Breast epithelium (tissue), 4 donors: ENCODE measurements around the gene RPRML. TPM values are rescaled to one million over a fixed set of nuclear protein-coding genes. Genes with fewer than 3 reads are reported as not detected.
"Not testable (repeated sequence)": the region's sequence is repeated elsewhere in the genome, so short reads cannot be mapped to it uniquely, and the experiment has no call there.

Source experiments
- DNase-seq, 2 donors: peaks; one replicate each; pipeline ENCODE4 v3.0.0-alpha.2; 2019; ENCODE audit warnings: low spot score in 2 of 2
- H3K27ac ChIP-seq, 2 donors: fragments of 200-600 bp; sonication (generic) in 1 of 2; one replicate each; pipeline ENCODE4 v1.5.1; 2016 to 2019; ENCODE audit warnings: mild to moderate bottlenecking in 1 of 2
- H3K27me3 ChIP-seq, 2 donors: fragments of 200-600 bp; sonication (generic) in 1 of 2; one replicate each; pipeline versions ENCODE4 v1.5.1 to v1.6.0; 2017 to 2019; ENCODE audit warnings: control low read depth in 1 of 2, mild to moderate bottlenecking in 1 of 2
- H3K36me3 ChIP-seq: fragments of 200-600 bp; one replicate; pipeline ENCODE4 v1.5.1; 2019
- H3K4me1 ChIP-seq, 2 donors: fragments of 200-600 bp; sonication (generic); one replicate each; pipeline ENCODE4 v1.5.1; 2016 to 2019; ENCODE audit warnings: control low read depth in 1 of 2
- H3K4me3 ChIP-seq, 3 donors: fragments of 200-600 bp; sonication (generic); 1 replicate in 2 of 3; 2 replicates in 1 of 3; pipeline ENCODE4 v1.5.1; 2016 to 2019; ENCODE audit warnings: mild to moderate bottlenecking in 3 of 3, moderate library complexity in 2 of 3
- H3K9me3 ChIP-seq, 2 donors: fragments of 200-600 bp; sonication (generic) in 1 of 2; one replicate each; pipeline ENCODE4 v1.5.1; 2016 to 2019; ENCODE audit warnings: control low read depth in 1 of 2
- CTCF ChIP-seq, 3 donors: fragments of 450-650 bp; IDR thresholded peaks; one replicate each; pipeline ENCODE4 v1.5.1; 2016 to 2017; ENCODE audit warnings: antibody characterized with exemption in 3 of 3, mild to moderate bottlenecking in 3 of 3, moderate library complexity in 3 of 3
- POLR2A ChIP-seq: fragments of 450-650 bp; IDR thresholded peaks from one replicate; pipeline ENCODE4 v1.6.1; 2016; ENCODE audit warnings: antibody characterized with exemption, mild to moderate bottlenecking, moderate library complexity
- POLR2AphosphoS5 ChIP-seq, 3 donors: sonication (generic); formaldehyde crosslinking; IDR thresholded peaks; one replicate each; pipeline ENCODE4 v1.6.1; 2017; ENCODE audit warnings: antibody characterized with exemption in 3 of 3
- intact Hi-C: fragments of 100-400 bp; cut with DNase I; formaldehyde crosslinking; loops from one replicate; pipeline ENCODE4 v1.15.1; 2023; ENCODE audit warnings: low total_unique reads
- total RNA-seq, 3 donors: library from RNA; depleted of rRNA; stranded (reverse); fragments of >200 nt; gene quantifications; one replicate each; pipeline ENCODE4 v1.1.0, GENCODE V29; 2016

Gene RPRML
- total RNA-seq, 3 donors from 2014 or later: 0.66 TPM; not detected in 2

GRCh38 chr17:46962374-46962790 lies 16.7 kb downstream of the RPRML start:
- no peak overlapping the region for H3K27ac ChIP-seq
- DNase-seq: no peak
- no peaks in the 10 kb centered on the region for H3K4me1 ChIP-seq
- H3K36me3 ChIP-seq: no peaks in the 10 kb centered on the region
- TF ChIP-seq CTCF (IDR thresholded peaks at IDR 0.05) (no peak), POLR2AphosphoS5 (IDR thresholded peaks at IDR 0.05) (no peak), POLR2A (no peak)
- no peaks in the 10 kb centered on the region for H3K27me3 ChIP-seq
- no peaks in the 10 kb centered on the region for H3K9me3 ChIP-seq
- intact Hi-C loops: no loop called here
- no peak overlapping the region for H3K4me3 ChIP-seq

GRCh38 chr17:46960152-46960551 lies 18.9 kb downstream of the RPRML start:
- no peaks in the 10 kb centered on the region for H3K27me3 ChIP-seq
- no peaks in the 10 kb centered on the region for H3K36me3 ChIP-seq
- TF ChIP-seq POLR2A: no peak
- TF ChIP-seq CTCF (IDR thresholded peaks at IDR 0.05): no peak
- no peak for TF ChIP-seq POLR2AphosphoS5 (IDR thresholded peaks at IDR 0.05)
- H3K4me1 ChIP-seq: no peaks in the 10 kb centered on the region
- no peaks in the 10 kb centered on the region for H3K9me3 ChIP-seq
- intact Hi-C loops: no loop called here
- H3K27ac ChIP-seq: no peak overlapping the region
- no peak for DNase-seq
- H3K4me3 ChIP-seq: no peak overlapping the region

- Histone ChIP-seq H3K36me3 (no peaks in the 10 kb centered on the region), H3K4me1 (no peaks in the 10 kb centered on the region), H3K27me3 (no peaks in the 10 kb centered on the region), H3K27ac (no peak overlapping the region), H3K4me3 (no peak overlapping the region), H3K9me3 (no peaks in the 10 kb centered on the region)
- no peak for DNase-seq
- intact Hi-C loops: no loop called here
- TF ChIP-seq CTCF (IDR thresholded peaks at IDR 0.05): no peak
- no peak for TF ChIP-seq POLR2AphosphoS5 (IDR thresholded peaks at IDR 0.05)
- TF ChIP-seq POLR2A: no peak
Measured at GRCh38 chr17:46958041-46958591, 20.9 kb downstream of the RPRML start.

GRCh38 chr17:46953191-46953590 lies 25.9 kb downstream of the RPRML start:
- H3K9me3 ChIP-seq, intact Hi-C loops, H3K27ac ChIP-seq, H3K4me3 ChIP-seq, H3K27me3 ChIP-seq, H3K36me3 ChIP-seq, H3K4me1 ChIP-seq, DNase-seq: not testable (repeated sequence)

GRCh38 chr17:46952115-46952514 lies 26.9 kb downstream of the RPRML start:
- intact Hi-C loops: no loop called here
- no peak for TF ChIP-seq POLR2AphosphoS5 (IDR thresholded peaks at IDR 0.05)
- TF ChIP-seq POLR2A: no peak
- no peak for TF ChIP-seq CTCF (IDR thresholded peaks at IDR 0.05)
- Histone ChIP-seq H3K9me3 (no peaks in the 10 kb centered on the region), H3K4me1 (no peaks in the 10 kb centered on the region), H3K27ac (no peak overlapping the region), H3K36me3 (no peaks in the 10 kb centered on the region), H3K4me3 (no peak overlapping the region), H3K27me3 (peaks cover 0 to 5% of the 10 kb centered on the region in 2 donors)
- DNase-seq: no peak

GRCh38 chr17:46951706-46952105 lies 27.3 kb downstream of the RPRML start:
- DNase-seq: no peak
- intact Hi-C loops: no loop called here
- no peaks in the 10 kb centered on the region for H3K9me3 ChIP-seq
- H3K27me3 ChIP-seq: peaks cover 0 to 5% of the 10 kb centered on the region in 2 donors
- H3K27ac ChIP-seq: no peak overlapping the region
- no peaks in the 10 kb centered on the region for H3K4me1 ChIP-seq
- TF ChIP-seq CTCF (IDR thresholded peaks at IDR 0.05): no peak
- no peak for TF ChIP-seq POLR2A
- no peak for TF ChIP-seq POLR2AphosphoS5 (IDR thresholded peaks at IDR 0.05)
- no peak overlapping the region for H3K4me3 ChIP-seq
- no peaks in the 10 kb centered on the region for H3K36me3 ChIP-seq
